GM18526 (cell line): ENCODE measurements around the gene PRKCH.

Experiments used
- POLR2A ChIP-seq: IDR thresholded peaks from 3 replicates; pipeline ENCODE4 v1.6.1; 2011; ENCODE audit not compliant: insufficient read length; ENCODE audit errors: extremely low read depth

Gene PRKCH

DNA sequence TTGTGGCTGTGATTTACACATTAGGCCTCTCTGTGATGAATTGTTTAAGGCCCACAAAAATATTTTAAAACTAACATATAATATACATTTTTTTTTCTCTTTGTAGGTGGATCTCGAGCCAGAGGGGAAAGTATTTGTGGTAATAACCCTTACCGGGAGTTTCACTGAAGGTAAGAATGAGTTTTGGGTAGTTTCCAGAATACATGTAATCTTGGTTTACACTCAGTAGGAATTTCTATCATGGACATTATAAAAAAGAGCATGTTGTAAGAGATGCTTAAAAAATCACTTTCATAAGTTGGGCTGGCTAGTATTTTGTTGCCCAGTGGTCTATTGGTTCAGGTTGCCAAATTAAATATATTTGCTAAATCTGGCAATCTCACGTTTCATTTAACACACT lies 69.7 kb downstream of the PRKCH start:
- no peak for TF ChIP-seq POLR2A

DNA sequence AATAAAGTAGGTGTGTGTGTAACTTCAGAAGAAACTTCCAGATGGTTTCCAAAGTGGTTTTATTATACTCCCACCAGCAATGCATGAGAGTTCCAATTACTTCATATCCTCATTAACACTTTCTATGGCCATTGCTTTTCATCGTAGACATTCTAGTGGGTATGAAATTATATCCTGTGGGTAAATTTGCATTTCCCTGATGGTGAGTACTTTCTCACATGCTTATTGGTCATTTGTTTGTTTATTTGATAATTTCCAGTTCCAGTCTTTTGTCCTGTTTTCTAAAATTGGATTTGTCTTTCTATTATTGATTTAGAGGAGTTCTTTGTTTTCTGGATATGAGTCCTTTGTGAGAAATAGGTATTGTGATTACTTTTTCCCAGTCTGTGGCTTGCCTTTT lies 70.9 kb downstream of the PRKCH start:
- no peak for TF ChIP-seq POLR2A

DNA sequence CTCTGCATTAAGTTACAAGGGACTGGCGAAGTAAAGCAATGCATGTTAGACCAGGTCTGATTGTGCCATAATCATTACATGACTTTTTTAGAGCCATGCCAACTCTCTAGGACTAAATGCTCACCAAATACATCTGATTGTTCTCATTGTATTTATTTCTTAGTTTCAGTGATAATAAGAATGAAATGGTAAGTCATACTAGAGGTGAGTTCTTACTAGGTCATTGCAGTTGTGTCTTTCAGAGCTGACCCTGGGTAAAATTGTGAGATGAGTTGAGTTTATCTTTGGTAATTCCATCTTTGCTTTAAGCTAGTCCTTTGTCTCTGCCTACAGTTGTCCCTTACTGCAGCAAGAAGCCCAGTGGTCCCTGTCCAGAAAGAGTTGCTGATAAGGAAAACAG lies 73.2 kb downstream of the PRKCH start:
- TF ChIP-seq POLR2A, result no peak

DNA sequence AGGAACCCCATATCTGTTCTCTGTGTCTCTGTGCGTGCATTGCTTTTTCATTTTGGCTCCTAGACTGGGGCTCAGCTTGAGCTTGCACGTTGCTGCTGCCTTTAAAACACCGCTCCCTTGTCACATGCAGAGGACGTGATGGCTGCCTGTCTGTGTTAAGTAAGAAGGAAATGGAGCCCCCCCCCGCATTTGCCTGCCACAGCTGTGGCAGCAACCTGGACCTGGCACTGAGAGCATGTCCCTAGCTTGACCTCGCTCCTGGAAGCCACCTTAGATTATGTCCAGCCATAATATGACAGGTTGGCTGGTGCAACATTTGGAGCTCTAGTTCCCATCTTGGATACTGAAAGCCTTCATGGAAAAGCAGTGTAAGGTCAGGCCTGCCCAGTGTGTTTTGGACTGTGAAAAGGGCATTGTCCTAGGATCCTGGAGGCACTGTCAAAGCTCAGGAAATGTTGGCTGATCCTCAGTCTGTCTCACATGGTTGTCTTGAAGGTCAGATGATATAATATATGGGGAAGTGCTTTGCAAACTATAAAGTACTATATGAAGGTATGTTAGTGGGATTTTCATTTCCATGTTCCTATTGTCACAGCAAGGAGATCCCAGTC lies 73.8 kb downstream of the PRKCH start:
- no peak for TF ChIP-seq POLR2A

DNA sequence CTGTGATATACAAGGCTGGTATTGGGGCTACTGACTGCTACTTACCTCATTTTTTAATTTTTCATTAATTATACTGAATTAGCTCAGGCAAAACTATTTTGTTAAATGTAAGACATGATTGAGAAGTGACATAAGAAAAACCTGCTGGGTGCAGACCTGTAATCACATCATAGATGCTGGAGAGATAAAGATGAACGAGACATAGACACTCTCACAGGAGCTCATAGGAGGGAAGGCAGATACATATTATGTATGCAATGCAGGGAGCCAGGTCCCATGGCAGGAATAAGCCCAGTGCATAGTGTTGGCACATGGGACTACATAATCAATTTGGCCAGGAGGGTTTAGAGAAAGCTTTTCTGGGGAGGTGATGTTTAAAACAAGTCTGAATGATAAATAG lies 74.9 kb downstream of the PRKCH start:
- no peak for TF ChIP-seq POLR2A

GRCh38 chr14:61396694-61397093 lies 75.3 kb downstream of the PRKCH start:
- TF ChIP-seq POLR2A, result no peak

DNA sequence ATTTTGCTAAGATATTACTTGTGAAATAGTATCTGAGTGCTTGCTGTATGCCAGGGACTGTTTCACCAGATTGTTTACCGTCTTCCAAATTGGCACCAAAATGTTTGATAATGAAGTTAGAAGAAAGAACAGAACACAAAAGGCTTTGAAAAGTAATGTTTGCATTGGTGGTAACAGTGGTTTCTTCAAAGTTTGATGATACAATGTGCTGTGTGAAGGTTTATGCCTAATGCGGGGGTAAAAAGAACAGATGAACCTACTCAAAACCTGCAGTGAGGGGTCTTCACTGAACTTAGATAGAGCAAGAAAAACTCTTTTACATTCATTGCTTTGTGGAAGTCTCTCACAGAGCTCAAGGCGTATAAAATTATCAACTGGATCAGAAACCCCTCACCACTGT lies 76.2 kb downstream of the PRKCH start:
- TF ChIP-seq POLR2A, result no peak

GRCh38 chr14:61398221-61398620 lies 76.8 kb downstream of the PRKCH start:
- no peak for TF ChIP-seq POLR2A

DNA sequence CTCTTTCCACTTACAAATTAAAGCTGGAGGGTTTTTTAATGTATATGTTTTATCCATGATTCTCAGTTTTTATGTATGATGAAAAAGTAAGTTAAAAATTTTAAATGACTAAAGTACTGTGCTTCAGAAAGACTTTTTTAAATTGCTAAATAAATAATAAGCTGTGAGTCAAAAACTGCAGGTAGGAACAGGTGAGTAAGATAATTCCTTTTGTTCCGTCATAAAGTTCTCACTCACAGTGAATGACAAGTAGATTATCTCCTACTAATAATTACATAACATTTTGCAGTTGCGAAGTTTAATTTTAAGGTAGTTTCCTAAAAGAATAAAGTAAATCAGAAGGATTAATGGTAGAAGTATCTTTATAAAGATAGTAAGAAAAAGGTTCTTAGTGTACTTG lies 78.0 kb downstream of the PRKCH start:
- TF ChIP-seq POLR2A, result no peak

DNA sequence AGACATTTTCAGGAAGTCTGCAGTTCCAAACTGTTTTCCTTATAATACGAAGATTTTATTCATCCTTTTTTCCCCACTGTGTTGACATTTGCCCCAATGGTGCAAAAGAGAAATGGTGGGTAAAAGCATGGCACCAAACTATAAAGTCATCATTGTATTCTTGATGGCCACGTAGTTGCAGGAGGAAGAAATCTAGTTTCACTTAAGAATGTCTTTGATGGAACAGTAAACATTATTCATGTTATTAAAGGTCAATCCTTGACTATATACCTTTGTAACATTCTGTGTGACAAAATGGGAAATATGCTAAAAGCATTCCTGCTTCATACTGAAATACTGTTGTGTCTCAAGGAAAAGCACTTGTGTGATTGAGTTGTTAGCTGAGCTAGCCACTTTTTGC lies 80.1 kb downstream of the PRKCH start:
- no peak for TF ChIP-seq POLR2A

DNA sequence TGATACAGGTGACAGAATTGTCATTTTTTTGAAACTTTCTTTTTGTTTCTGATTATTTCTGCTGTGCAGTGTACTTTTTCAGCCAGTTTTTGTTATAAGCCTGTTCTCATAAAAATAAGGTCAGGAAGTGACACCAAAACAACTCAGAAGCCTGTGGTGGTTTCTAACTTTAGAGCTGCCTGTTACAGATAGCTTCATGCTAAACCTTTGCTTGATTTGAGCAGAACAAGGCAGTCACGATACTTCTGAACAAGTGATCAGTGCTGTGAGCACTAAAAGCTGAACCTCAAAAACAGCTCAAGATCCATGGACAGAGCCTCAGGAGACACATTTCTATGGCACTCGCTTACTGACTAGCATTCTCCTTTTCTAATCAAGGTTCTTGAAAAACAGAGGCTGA lies 82.0 kb downstream of the PRKCH start:
- TF ChIP-seq POLR2A, result no peak

DNA sequence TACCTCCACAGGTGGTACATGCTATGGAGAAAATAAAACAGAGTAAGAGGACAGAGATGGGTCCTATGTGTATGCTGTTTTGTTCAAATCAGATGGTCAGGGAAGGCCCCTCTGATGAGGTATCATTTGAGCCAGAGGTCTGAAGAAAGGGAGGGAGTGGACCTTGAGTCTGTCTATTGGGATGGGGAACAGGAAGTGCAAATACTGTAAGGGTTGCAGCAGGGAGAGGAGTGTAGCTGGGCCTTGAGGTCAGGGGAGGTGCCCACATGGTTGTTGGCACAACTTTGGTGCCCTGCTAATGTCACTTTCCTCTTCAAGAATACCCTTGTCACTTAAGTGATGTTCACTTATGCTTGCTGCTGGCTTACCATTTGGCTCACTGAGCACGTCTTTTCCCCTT lies 83.3 kb downstream of the PRKCH start:
- no peak for TF ChIP-seq POLR2A

GRCh38 chr14:61406198-61406597 lies 84.8 kb downstream of the PRKCH start:
- TF ChIP-seq POLR2A, result no peak

- no peak for TF ChIP-seq POLR2A
Observed at GRCh38 chr14:61406675-61407074, 85.3 kb downstream of the PRKCH start.

DNA sequence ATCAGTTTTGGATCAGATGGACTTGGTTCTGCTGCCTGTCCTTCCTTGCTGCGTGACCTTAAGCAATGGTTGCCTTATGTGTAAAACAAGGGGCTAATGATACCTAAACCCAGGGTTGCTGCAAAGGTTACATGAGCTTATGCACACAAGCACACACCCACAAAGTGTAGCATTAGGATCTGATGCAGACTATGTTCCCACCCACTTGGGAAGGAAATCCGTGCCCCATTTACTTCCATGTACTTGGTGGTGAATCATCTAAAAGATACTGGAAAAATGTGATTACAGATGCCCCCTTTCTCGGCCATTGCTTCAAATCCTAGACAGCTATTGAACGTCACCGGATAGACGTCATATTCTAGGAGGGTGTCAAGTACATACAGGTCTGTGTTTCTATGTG lies 87.1 kb downstream of the PRKCH start:
- TF ChIP-seq POLR2A, result no peak

- TF ChIP-seq POLR2A, result no peak
Observed at GRCh38 chr14:61409782-61410181, 88.4 kb downstream of the PRKCH start.

- TF ChIP-seq POLR2A, result no peak
Observed at GRCh38 chr14:61416591-61416990, 95.2 kb downstream of the PRKCH start.

GRCh38 chr14:61417141-61417540 lies 95.8 kb downstream of the PRKCH start:
- TF ChIP-seq POLR2A, result no peak

GRCh38 chr14:61417883-61418455 lies 96.6 kb downstream of the PRKCH start:
- TF ChIP-seq POLR2A, result no peak
